GM23248 (cell line): ENCODE measurements around the gene DENND1A. TPM values are rescaled to one million over a fixed set of nuclear protein-coding genes. Genes with fewer than 3 reads are reported as not detected.
"Not testable (repeated sequence)": the region's sequence is repeated elsewhere in the genome, so short reads cannot be mapped to it uniquely, and the experiment has no call there.

Source experiments
- DNase-seq: peaks from one replicate; pipeline ENCODE4 v3.0.0-alpha.2; 2015
- H2AFZ ChIP-seq: fragments of 200-600 bp; sonication (generic); 2 replicates; pipeline ENCODE4 v1.6.1; 2016; ENCODE audit warnings: antibody characterized with exemption
- H3F3A ChIP-seq: fragments of 200-600 bp; sonication (generic); 2 replicates; pipeline ENCODE4 v1.6.1; 2016; ENCODE audit warnings: mild to moderate bottlenecking, antibody characterized with exemption, mixed run types; ENCODE audit not compliant: insufficient read depth
- H3K27ac ChIP-seq: fragments of 200-600 bp; sonication (generic); 2 replicates; pipeline ENCODE4 v1.5.1; 2016; ENCODE audit warnings: mild to moderate bottlenecking
- H3K27me3 ChIP-seq: fragments of 200-600 bp; sonication (generic); replicated peaks from 2 replicates; pipeline ENCODE4 v1.6.1; 2016; ENCODE audit warnings: mild to moderate bottlenecking; ENCODE audit not compliant: insufficient read depth
- H3K36me3 ChIP-seq: fragments of 200-600 bp; sonication (generic); 2 replicates; pipeline ENCODE4 v1.6.1; 2016; ENCODE audit warnings: low read depth, mild to moderate bottlenecking
- H3K4me1 ChIP-seq: fragments of 200-600 bp; sonication (generic); 2 replicates; pipeline ENCODE4 v1.6.1; 2016; ENCODE audit warnings: mild to moderate bottlenecking; ENCODE audit not compliant: insufficient read depth
- H3K4me2 ChIP-seq: fragments of 200-600 bp; sonication (generic); one replicate; pipeline ENCODE4 v1.6.1; 2016; ENCODE audit warnings: mild to moderate bottlenecking; ENCODE audit not compliant: unreplicated experiment
- H3K4me3 ChIP-seq: fragments of 200-600 bp; sonication (generic); 2 replicates; pipeline ENCODE4 v1.5.1; 2016; ENCODE audit warnings: mild to moderate bottlenecking
- H3K79me2 ChIP-seq: fragments of 200-600 bp; sonication (generic); 2 replicates; pipeline ENCODE4 v1.6.1; 2016; ENCODE audit warnings: mild to moderate bottlenecking; ENCODE audit not compliant: insufficient read depth
- H3K9ac ChIP-seq: fragments of 200-600 bp; sonication (generic); 2 replicates; pipeline ENCODE4 v1.6.1; 2016; ENCODE audit warnings: mild to moderate bottlenecking
- H3K9me2 ChIP-seq: fragments of 200-600 bp; sonication (generic); 2 replicates; pipeline ENCODE4 v1.6.1; 2016; ENCODE audit warnings: mixed run types, mild to moderate bottlenecking, moderate library complexity; ENCODE audit not compliant: insufficient read depth
- H3K9me3 ChIP-seq: fragments of 200-600 bp; sonication (generic); one replicate; pipeline ENCODE4 v1.6.1; 2017; ENCODE audit warnings: low read depth
- H4K20me1 ChIP-seq: fragments of 200-600 bp; sonication (generic); 2 replicates; pipeline ENCODE4 v1.6.0; 2016; ENCODE audit not compliant: insufficient read depth
- EZH2 ChIP-seq: fragments of 200-600 bp; sonication (generic); IDR thresholded peaks from 2 replicates; pipeline ENCODE4 v1.6.1; 2018; ENCODE audit warnings: antibody characterized with exemption, mild to moderate bottlenecking; ENCODE audit not compliant: insufficient read depth, poor library complexity, severe bottlenecking
- EZH2phosphoT487 ChIP-seq: fragments of 200-600 bp; sonication (generic); IDR thresholded peaks from 2 replicates; pipeline ENCODE4 v1.6.1; 2018; ENCODE audit warnings: antibody characterized with exemption, moderate library complexity, mild to moderate bottlenecking, low read depth; ENCODE audit not compliant: insufficient read depth
- WGBS, 2 experiments: methylation state at CpG; one replicate each; pipeline ENCODE4 v1.1.6; 2015 to 2017; ENCODE audit warnings: low lambda C conversion rate in 2 of 2, low coverage in 1 of 2; ENCODE audit errors: missing lambda C conversion rate in 2 of 2; 5-methylcytosine and 5-hydroxymethylcytosine counted together
- in situ Hi-C: fragments of 300-500 bp; cut with MboI; formaldehyde crosslinking; loops from 2 replicates; pipeline ENCODE4 v1.15.0; 2020
- polyA plus RNA-seq: library from polyadenylated mRNA; unstranded; fragments of >200 nt; fragmentation: Nextera tagmentation; extraction: Ambion mirVana; gene quantifications from 2 replicates; pipeline ENCODE4 v1.2.1, GENCODE V29; 2016
- total RNA-seq: library from RNA; depleted of rRNA; stranded (reverse); fragments of >200 nt; shearing (Covaris generic); gene quantifications from 2 replicates; pipeline ENCODE4 v1.2.3, GENCODE V29; 2014

DENND1A gene
- total and polyA plus RNA-seq, 2 experiments from 2014 or later = 13.2 to 16.4 TPM

DNA sequence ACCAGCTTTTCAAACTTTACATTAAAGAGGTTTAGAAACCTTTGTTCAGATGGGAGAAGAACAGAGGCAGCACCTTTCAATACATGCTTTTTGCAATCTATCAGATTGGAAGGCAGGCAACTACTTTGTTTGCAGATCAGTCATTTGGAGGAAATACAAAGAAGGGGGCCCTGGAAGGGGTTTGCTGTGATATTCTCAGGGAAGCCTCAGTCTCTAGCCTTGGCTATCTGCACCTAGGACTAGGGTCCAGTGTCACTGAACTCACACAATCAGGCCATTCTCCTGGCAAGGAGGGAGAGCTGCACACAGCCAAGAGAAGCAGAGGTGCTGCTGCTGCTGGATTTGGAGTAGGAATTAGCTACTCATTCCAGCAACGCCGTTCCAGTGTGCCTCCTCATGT lies 494.5 kb downstream of the DENND1A start:
- H3K36me3 ChIP-seq = no peaks in the 10 kb centered on the region
- no peak overlapping the region for H2AFZ ChIP-seq
- H3K4me2 ChIP-seq = no peak overlapping the region
- H3K9me2 ChIP-seq = no peaks in the 10 kb centered on the region
- no peaks in the 10 kb centered on the region for H3F3A ChIP-seq
- no peak overlapping the region for H3K27ac ChIP-seq
- H3K9ac ChIP-seq = no peak overlapping the region
- 100% methylated on average over 2 of the region's 2 CpGs for WGBS, 2 experiments
- no peak for TF ChIP-seq EZH2
- TF ChIP-seq EZH2phosphoT487 = no peak
- no peaks in the 10 kb centered on the region for H4K20me1 ChIP-seq
- no peaks in the 10 kb centered on the region for H3K9me3 ChIP-seq
- no peak overlapping the region for H3K4me3 ChIP-seq
- in situ Hi-C loops = no loop called here
- H3K4me1 ChIP-seq = no peaks in the 10 kb centered on the region
- no peaks in the 10 kb centered on the region for H3K27me3 ChIP-seq
- H3K79me2 ChIP-seq = no peaks in the 10 kb centered on the region
- no peak for DNase-seq

GRCh38 chr9:123434619-123435240 lies 495.2 kb downstream of the DENND1A start:
- Histone ChIP-seq H4K20me1 (no peaks in the 10 kb centered on the region), H3K79me2 (no peaks in the 10 kb centered on the region), H3K4me3 (no peak overlapping the region), H3K9me2 (no peaks in the 10 kb centered on the region), H3K27ac (no peak overlapping the region), H3K9me3 (no peaks in the 10 kb centered on the region), H2AFZ (no peak overlapping the region), H3K4me1 (no peaks in the 10 kb centered on the region), H3K36me3 (no peaks in the 10 kb centered on the region; the same call in 1 of the 2 replicates), H3F3A (no peaks in the 10 kb centered on the region), H3K27me3 (no peaks in the 10 kb centered on the region), H3K9ac (no peak overlapping the region), H3K4me2 (no peak overlapping the region)
- no peak for DNase-seq
- in situ Hi-C loops = no loop called here
- TF ChIP-seq EZH2phosphoT487 = no peak
- WGBS, 2 experiments = 98 to 99% methylated on average over 9 of the region's 9 CpGs

- TF ChIP-seq EZH2 (no peak), EZH2phosphoT487 (no peak)
- Histone ChIP-seq H3K36me3 (no peaks in the 10 kb centered on the region; the same call in 1 of the 2 replicates), H3F3A (no peaks in the 10 kb centered on the region), H3K79me2 (no peaks in the 10 kb centered on the region), H4K20me1 (no peaks in the 10 kb centered on the region), H3K27me3 (no peaks in the 10 kb centered on the region), H3K4me2 (no peak overlapping the region), H3K4me1 (no peaks in the 10 kb centered on the region), H3K9me2 (no peaks in the 10 kb centered on the region), H2AFZ (no peak overlapping the region), H3K4me3 (no peak overlapping the region), H3K9ac (no peak overlapping the region), H3K9me3 (no peaks in the 10 kb centered on the region), H3K27ac (no peak overlapping the region)
- DNase-seq = no peak
- in situ Hi-C loops = no loop called here
- WGBS, 2 experiments = 95% methylated on average over 22 of the region's 22 CpGs
These were observed 497.3 kb downstream of the DENND1A start for GRCh38 chr9:123432331-123433236.

DNA sequence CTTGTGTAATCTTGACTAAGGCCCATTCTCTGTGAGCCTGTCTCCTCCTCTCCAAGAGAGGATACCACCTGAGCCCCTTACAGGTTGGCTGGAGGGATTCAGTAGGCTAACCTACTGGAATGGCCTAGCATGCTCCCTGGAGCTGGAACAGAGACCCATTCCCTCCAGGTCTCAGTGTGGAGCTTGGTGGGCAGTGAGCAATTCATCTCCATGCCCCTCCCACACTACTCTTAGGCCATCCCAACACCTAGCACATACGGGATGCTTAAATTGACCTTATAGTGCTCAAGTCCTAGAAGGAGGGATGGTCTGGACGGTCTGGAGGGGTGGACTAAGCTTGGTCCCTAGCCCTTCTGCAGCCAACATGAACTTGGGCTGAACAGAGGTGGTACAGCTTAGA lies 498.3 kb downstream of the DENND1A start:
- H3K4me3 ChIP-seq = no peak overlapping the region
- TF ChIP-seq EZH2 = no peak
- no peak for TF ChIP-seq EZH2phosphoT487
- H3K9me3 ChIP-seq = no peaks in the 10 kb centered on the region
- H3K27me3 ChIP-seq = no peaks in the 10 kb centered on the region
- in situ Hi-C loops = no loop called here
- H2AFZ ChIP-seq = no peak overlapping the region
- H3K4me1 ChIP-seq = no peaks in the 10 kb centered on the region
- WGBS, 2 experiments = 83 to 86% methylated on average over 2 of the region's 2 CpGs
- H3K9me2 ChIP-seq = no peaks in the 10 kb centered on the region
- no peaks in the 10 kb centered on the region for H4K20me1 ChIP-seq
- H3K36me3 ChIP-seq = no peaks in the 10 kb centered on the region; the same call in 1 of the 2 replicates
- H3K9ac ChIP-seq = no peak overlapping the region
- no peaks in the 10 kb centered on the region for H3K79me2 ChIP-seq
- no peaks in the 10 kb centered on the region for H3F3A ChIP-seq
- H3K27ac ChIP-seq = no peak overlapping the region
- DNase-seq = no peak
- no peak overlapping the region for H3K4me2 ChIP-seq

DNA sequence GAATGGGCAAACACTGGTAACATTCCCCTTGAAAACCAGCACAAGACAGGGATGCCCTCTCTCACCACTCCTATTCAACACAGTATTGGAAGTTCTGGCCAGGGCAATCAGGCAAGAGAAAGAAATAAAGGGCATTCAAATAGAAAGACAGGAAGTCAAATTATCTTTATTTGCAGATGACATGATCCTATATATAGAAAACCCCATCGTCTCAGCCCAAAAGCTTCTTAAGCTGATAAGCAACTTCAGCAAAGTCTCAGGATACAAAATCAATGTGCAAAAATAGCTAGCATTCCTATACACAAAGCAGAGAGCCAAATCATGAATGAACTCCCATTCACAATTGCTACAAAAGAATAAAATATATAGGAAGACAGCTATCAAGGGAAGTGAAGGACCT lies 501.5 kb downstream of the DENND1A start:
- H3K4me2 ChIP-seq, H3K79me2 ChIP-seq, H3K27ac ChIP-seq, in situ Hi-C loops, H3K4me3 ChIP-seq, H3K4me1 ChIP-seq, H3K9me2 ChIP-seq, H3K9ac ChIP-seq, H3K27me3 ChIP-seq, H4K20me1 ChIP-seq, DNase-seq, H2AFZ ChIP-seq, H3F3A ChIP-seq, H3K9me3 ChIP-seq, H3K36me3 ChIP-seq: not testable (repeated sequence)
- 97 to 100% methylated on average over 1 of the region's 1 CpG for WGBS, 2 experiments
